Activated T-helper 17 cell treated with anti-CD3 and anti-CD28 coated beads, Interleukin-2, amount 50 U/mL, for 72 hours (primary cell): Measurements from ENCODE around the gene IL34. TPM values are rescaled to one million over a fixed set of nuclear protein-coding genes. Genes with fewer than 3 reads are reported as not detected.
"Not testable (repeated sequence)": the region's sequence is repeated elsewhere in the genome, so short reads cannot be mapped to it uniquely, and the experiment has no call there.

ENCODE experiments used
- ATAC-seq: fragments of 150-1000 bp; cut with Tn5 transposase; replicated peaks from 2 replicates; pipeline ENCODE4 v1.10.0; 2021; ENCODE audit warnings: mild to moderate bottlenecking, moderate library complexity
- H3K27ac Mint-ChIP-seq: one replicate; pipeline ENCODE4 v1.8.0; 2022; ENCODE audit warnings: mixed read lengths
- H3K27me3 Mint-ChIP-seq: one replicate; pipeline ENCODE4 v1.8.0; 2022; ENCODE audit warnings: mixed read lengths
- H3K36me3 Mint-ChIP-seq: one replicate; pipeline ENCODE4 v1.8.0; 2022; ENCODE audit warnings: low read depth, mild to moderate bottlenecking, mixed read lengths
- H3K4me1 Mint-ChIP-seq: one replicate; pipeline ENCODE4 v1.8.0; 2022; ENCODE audit warnings: mixed read lengths
- H3K4me3 Mint-ChIP-seq: one replicate; pipeline ENCODE4 v1.8.0; 2022; ENCODE audit warnings: mild to moderate bottlenecking, mixed read lengths
- H3K9me3 Mint-ChIP-seq: one replicate; pipeline ENCODE4 v1.8.0; 2022; ENCODE audit warnings: mixed read lengths
- total RNA-seq, 2 donors: library from RNA; stranded (reverse); gene quantifications; one replicate each; pipeline ENCODE4 v1.2.3, GENCODE V29; 2022

Gene IL34
- total RNA-seq, 2 donors from 2014 or later, result not detected

DNA sequence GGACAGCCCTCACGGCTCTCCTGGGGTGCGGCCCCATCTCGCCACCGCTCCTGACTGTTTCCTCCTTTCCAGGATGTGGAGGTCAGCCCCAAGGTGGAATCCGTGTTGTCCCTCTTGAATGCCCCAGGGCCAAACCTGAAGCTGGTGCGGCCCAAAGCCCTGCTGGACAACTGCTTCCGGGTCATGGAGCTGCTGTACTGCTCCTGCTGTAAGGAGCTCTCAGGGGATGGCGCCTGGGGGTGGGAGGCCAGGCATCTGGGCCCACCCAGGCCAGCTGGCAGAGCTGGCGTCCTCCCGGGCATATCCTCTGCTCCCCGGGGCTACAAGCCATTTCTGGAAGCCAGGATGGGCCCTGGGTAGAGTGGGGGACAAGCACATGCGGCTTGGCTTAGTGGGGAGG lies 13.2 kb downstream of the IL34 start:
- no peak overlapping the region for H3K4me3 Mint-ChIP-seq
- ATAC-seq, result no peak
- H3K27ac Mint-ChIP-seq, result no peak overlapping the region
- H3K4me1 Mint-ChIP-seq, result no peaks in the 10 kb centered on the region
- no peaks in the 10 kb centered on the region for H3K36me3 Mint-ChIP-seq
- no peaks in the 10 kb centered on the region for H3K9me3 Mint-ChIP-seq
- no peaks in the 10 kb centered on the region for H3K27me3 Mint-ChIP-seq

DNA sequence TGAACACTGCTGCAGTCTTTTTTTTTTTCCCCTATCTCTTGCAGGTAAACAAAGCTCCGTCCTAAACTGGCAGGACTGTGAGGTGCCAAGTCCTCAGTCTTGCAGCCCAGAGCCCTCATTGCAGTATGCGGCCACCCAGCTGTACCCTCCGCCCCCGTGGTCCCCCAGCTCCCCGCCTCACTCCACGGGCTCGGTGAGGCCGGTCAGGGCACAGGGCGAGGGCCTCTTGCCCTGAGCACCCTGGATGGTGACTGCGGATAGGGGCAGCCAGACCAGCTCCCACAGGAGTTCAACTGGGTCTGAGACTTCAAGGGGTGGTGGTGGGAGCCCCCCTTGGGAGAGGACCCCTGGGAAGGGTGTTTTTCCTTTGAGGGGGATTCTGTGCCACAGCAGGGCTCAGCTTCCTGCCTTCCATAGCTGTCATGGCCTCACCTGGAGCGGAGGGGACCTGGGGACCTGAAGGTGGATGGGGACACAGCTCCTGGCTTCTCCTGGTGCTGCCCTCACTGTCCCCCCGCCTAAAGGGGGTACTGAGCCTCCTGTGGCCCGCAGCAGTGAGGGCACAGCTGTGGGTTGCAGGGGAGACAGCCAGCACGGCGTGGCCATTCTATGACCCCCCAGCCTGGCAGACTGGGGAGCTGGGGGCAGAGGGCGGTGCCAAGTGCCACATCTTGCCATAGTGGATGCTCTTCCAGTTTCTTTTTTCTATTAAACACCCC lies 13.8 kb downstream of the IL34 start:
- Mint-ChIP-seq H3K4me1 (no peaks in the 10 kb centered on the region), H3K4me3 (no peak overlapping the region), H3K9me3 (no peaks in the 10 kb centered on the region), H3K27ac (no peak overlapping the region), H3K27me3 (no peaks in the 10 kb centered on the region), H3K36me3 (no peaks in the 10 kb centered on the region)
- ATAC-seq, result no peak

DNA sequence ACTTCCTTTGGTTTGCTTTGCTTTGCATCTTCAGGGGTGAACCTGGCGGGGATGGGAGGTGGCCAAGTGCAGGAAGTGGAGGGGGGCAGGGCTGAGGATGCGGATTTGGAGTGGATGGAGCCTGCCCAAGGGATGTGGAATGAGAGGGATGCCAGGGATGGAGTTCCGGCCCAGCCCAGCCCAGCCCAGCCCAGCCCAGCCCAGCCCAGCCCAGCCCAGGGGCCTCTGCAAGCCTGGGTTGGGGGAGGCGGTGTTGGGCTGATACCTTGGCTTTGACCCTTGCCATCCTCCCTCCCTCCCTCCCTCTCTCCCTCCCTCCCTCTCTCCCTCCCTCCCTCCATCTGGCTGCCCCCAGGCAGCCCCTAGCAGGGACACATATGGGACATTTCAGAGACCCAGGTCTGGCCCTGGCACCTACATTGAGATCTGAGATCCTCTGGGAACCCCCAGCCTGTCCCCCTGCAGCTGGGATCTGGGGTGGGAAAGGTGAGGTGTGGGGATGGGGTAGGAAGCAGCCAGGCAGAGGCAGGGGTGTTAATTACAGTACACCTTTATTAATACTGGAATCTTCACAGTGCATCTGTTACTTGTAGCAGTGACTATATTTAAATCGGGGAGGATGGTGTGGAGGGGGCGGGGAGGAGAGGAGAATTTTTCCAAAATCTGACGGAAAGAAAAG lies 14.5 kb downstream of the IL34 start:
- Mint-ChIP-seq H3K27me3 (no peaks in the 10 kb centered on the region), H3K4me1 (no peaks in the 10 kb centered on the region)
- ATAC-seq, result no peak

DNA sequence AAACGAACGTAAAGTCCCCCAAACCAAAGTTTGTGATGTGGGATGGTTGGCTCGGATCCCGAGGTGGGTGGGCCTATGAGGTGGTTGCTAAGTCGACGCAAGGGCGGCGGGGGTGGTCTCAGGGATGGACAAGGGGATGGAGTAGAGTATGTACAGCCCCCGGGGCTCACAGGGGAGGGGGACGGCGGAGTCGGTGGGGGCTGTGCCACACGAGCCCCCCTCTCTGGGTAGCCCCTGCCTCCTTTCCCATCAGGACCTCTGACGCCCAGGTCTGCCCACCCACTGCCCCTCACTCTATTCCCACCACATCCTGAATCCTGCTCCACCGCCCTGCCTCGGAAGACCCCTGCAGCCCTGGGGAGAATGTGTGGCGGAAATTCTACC lies 15.2 kb downstream of the IL34 start:
- Mint-ChIP-seq H3K9me3 (no peaks in the 10 kb centered on the region), H3K27me3 (no peaks in the 10 kb centered on the region), H3K4me3 (no peak overlapping the region), H3K4me1 (no peaks in the 10 kb centered on the region), H3K27ac (no peak overlapping the region), H3K36me3 (no peaks in the 10 kb centered on the region)
- ATAC-seq, result no peak

More for the DNA sequence above, 14.5 kb downstream of the IL34 start:
- Mint-ChIP-seq H3K4me3 (no peak overlapping the region), H3K27ac (no peak overlapping the region), H3K36me3 (no peaks in the 10 kb centered on the region), H3K9me3 (no peaks in the 10 kb centered on the region)

- Mint-ChIP-seq H3K27ac (no peak overlapping the region), H3K4me3 (no peak overlapping the region), H3K4me1 (no peaks in the 10 kb centered on the region)
Measured at GRCh38 chr16:70661918-70662641, 15.7 kb downstream of the IL34 start.

DNA sequence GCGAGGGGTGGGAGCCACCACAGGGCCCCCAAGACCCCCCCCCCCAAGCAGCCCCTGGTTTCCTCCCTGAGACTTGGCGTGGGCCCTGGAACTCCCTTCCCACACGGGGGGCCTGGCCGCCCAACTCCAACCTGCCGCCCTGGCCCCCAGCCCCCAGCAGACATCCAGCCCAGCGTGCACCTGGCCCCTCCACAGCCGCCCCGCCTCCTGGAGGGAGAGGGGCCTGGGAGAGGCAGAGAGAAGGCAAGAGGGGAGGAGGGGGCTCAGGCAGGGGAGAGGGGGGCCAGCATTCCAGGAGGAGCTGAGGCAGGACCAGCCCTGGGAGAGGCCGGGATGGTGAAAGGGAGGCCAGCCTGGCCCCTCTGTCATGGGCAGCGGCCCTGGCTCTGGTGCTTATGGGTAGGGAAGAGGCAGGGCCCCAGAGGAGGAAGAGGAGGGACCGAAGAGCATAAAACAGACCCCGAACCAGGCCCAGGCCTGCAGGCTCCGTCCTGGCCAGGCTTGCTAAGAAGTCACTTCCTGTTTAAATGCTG lies 16.7 kb downstream of the IL34 start:
- Mint-ChIP-seq H3K4me3 (no peak overlapping the region), H3K27me3 (no peaks in the 10 kb centered on the region), H3K36me3 (no peaks in the 10 kb centered on the region), H3K9me3 (no peaks in the 10 kb centered on the region), H3K27ac (no peak overlapping the region), H3K4me1 (no peaks in the 10 kb centered on the region)
- ATAC-seq, result no peak

More at GRCh38 chr16:70661918-70662641, 15.7 kb downstream of the IL34 start:
- no peaks in the 10 kb centered on the region for H3K9me3 Mint-ChIP-seq
- no peak for ATAC-seq
- no peaks in the 10 kb centered on the region for H3K36me3 Mint-ChIP-seq
- no peaks in the 10 kb centered on the region for H3K27me3 Mint-ChIP-seq

DNA sequence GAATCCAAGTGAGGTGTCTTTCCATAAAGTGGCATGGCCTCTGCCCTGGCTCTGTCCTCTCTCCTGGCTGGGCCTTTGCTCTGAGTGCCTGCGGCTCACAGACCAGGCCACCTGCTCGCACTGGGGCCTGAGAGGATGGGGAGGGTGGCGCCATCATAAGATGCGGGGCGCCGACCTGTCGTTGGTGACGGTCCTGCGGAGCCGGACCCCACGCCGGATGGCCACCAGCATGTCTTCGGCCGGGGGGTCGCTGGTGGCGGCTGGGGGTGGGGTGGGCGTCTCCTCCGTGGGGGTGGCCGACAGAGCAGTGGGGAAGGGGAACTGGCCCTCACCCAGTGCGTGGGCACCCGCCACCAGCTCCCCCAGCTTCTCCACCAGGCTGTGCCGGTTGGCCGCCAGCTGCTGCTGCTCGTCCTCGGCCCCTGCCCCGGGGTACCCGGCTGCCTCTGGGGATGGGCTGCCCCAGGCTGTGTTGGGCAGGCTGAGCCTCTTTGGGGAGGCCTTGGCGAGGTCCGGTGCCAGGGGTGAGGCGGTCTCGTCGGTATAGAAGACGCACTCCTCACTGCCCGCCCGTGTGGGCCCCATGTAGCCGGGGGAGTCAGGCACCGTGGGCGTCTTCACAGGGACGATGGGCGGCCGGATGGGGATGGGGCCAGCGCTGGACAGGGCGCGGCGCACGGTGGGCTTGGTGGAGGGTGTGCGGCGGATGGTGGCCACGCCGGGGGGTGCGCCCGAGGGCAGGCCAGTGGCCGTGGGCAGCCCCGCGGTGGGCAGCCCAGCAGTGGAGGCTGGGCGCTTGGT lies 17.4 kb downstream of the IL34 start:
- H3K36me3 Mint-ChIP-seq, result no peaks in the 10 kb centered on the region
- ATAC-seq, result no peak
- H3K27ac Mint-ChIP-seq, result no peak overlapping the region
- no peaks in the 10 kb centered on the region for H3K4me1 Mint-ChIP-seq
- H3K27me3 Mint-ChIP-seq, result no peaks in the 10 kb centered on the region
- no peak overlapping the region for H3K4me3 Mint-ChIP-seq
- no peaks in the 10 kb centered on the region for H3K9me3 Mint-ChIP-seq

DNA sequence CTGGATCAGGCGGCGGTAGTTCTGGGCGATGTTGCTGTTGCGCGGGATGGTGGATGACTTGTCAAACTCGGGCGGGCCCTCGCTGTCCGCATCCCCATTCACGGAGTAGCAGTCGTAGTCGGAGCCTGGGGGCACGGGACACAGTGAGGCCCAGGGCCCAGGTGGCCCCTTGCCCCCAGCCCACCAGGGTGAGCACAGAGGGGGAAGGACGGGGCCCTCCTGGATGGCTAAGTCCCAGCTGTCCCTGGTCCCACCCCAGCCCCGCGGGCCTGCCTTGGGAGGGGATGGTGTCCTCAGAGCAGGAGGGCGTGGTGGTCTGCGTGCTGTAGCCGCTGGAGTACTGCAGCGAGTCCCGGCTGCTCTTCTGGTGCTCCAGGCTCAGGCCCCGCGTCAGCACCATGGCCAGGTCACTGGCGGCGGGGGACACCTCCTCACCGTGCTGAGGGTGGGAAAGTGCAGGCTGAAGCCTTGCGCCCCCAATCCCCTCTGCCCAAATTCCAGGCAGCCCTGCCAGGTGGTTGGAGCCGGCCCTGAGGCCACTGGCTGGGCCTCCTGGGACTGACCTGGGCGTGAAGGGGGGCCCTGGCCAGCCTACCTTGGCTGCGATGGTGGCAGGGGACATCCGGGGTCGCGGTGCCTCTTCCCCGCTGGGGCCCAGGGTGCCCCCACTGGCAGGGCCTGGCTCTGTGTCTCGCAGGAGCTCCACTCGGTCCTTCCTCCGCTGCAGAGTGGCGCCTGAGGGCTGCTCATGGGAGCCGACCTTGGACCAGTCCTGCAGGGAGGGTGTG lies 18.2 kb downstream of the IL34 start:
- no peak overlapping the region for H3K27ac Mint-ChIP-seq
- no peaks in the 10 kb centered on the region for H3K4me1 Mint-ChIP-seq
- no peak for ATAC-seq
- no peaks in the 10 kb centered on the region for H3K9me3 Mint-ChIP-seq
- no peak overlapping the region for H3K4me3 Mint-ChIP-seq
- H3K36me3 Mint-ChIP-seq, result no peaks in the 10 kb centered on the region
- no peaks in the 10 kb centered on the region for H3K27me3 Mint-ChIP-seq

GRCh38 chr16:70665113-70665694 lies 18.8 kb downstream of the IL34 start:
- H3K4me3 Mint-ChIP-seq, result no peak overlapping the region
- no peak for ATAC-seq
- H3K36me3 Mint-ChIP-seq, result no peaks in the 10 kb centered on the region
- H3K27ac Mint-ChIP-seq, result no peak overlapping the region
- H3K27me3 Mint-ChIP-seq, result no peaks in the 10 kb centered on the region
- H3K9me3 Mint-ChIP-seq, result no peaks in the 10 kb centered on the region
- no peaks in the 10 kb centered on the region for H3K4me1 Mint-ChIP-seq

DNA sequence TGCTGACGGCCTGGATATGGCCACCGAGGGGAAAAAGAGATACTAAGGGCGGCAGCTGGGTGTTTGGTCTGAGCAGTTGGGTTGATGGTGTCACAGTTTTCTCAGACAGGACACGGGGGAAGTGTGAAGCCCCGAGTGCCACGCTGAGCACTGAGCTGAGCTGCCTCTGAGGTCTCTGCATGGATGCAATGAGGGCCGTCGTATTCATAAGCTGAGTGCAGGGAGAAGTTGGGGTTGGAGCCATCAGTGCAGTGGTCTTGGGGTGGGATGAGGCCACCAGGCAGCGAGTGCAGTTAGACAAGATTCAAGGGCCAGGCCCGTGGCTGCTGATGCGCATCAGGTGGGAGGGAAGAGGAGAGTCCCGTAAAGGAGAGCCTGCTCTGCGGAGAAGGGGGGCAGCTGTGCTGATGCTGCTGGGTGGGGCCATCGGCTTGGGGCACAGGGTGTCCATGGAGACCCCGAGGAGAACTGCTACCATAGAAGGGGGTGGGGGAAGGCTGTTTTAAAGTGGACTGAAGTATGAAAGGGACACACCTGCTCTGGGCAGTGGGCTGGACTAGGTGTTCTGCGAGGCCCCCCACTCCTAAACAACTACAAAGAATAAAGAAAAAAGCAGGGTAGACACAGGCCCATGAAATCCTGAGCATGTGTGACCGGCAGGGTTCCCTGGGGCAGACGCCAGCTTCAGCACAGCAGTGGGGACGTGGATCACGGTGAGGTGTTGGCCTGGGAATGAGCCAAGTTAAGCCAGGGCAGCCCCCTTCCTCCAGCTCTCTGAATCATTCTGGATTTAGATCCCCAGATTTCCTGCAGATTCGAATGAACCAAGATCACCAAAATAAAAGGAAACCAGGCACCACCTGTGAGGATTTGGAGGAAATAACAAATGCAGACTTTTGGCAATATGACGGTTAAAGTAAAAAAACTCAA lies 19.7 kb downstream of the IL34 start:
- Mint-ChIP-seq H3K9me3 (no peaks in the 10 kb centered on the region), H3K4me1 (no peaks in the 10 kb centered on the region), H3K36me3 (no peaks in the 10 kb centered on the region), H3K4me3 (no peak overlapping the region), H3K27me3 (no peaks in the 10 kb centered on the region), H3K27ac (no peak overlapping the region)
- no peak for ATAC-seq

- H3K4me1 Mint-ChIP-seq, result no peaks in the 10 kb centered on the region
- H3K4me3 Mint-ChIP-seq, result no peak overlapping the region
- no peaks in the 10 kb centered on the region for H3K36me3 Mint-ChIP-seq
- H3K27ac Mint-ChIP-seq, result no peak overlapping the region
- H3K27me3 Mint-ChIP-seq, result no peaks in the 10 kb centered on the region
- H3K9me3 Mint-ChIP-seq, result no peaks in the 10 kb centered on the region
- ATAC-seq, result no peak
Measured at GRCh38 chr16:70670175-70670574, 23.8 kb downstream of the IL34 start.

GRCh38 chr16:70670938-70671337 lies 24.6 kb downstream of the IL34 start:
- not testable (repeated sequence) for H3K4me3 Mint-ChIP-seq, H3K36me3 Mint-ChIP-seq, H3K4me1 Mint-ChIP-seq, H3K27ac Mint-ChIP-seq, ATAC-seq, H3K9me3 Mint-ChIP-seq, H3K27me3 Mint-ChIP-seq
